Aorta (tissue), 5 donors: ENCODE data around the gene DCAF7. TPM values are rescaled to one million over a fixed set of nuclear protein-coding genes. Genes with fewer than 3 reads are reported as not detected.

Experiments used
- ATAC-seq: fragments of 200-7000 bp; cut with Tn5 transposase; one replicate; pipeline ENCODE4 v1.9.1; 2022; ENCODE audit warnings: moderate library complexity; ENCODE audit not compliant: low FRiP score
- DNase-seq, 2 donors: peaks; one replicate each; pipeline ENCODE4 v3.0.0-alpha.2; 2020
- H3K27ac ChIP-seq, 2 donors: one replicate each; pipeline ENCODE4 v1.5.1; 2013; ENCODE audit warnings: low read length in 2 of 2, mild to moderate bottlenecking in 2 of 2, moderate library complexity in 2 of 2, control low read depth in 1 of 2, inconsistent platforms in 1 of 2, low read depth in 1 of 2
- H3K27me3 ChIP-seq, 2 donors: one replicate each; pipeline ENCODE4 v1.6.1; 2013; ENCODE audit warnings: control low read depth in 1 of 2, low read length in 1 of 2, mild to moderate bottlenecking in 1 of 2, moderate library complexity in 1 of 2; ENCODE audit not compliant: insufficient read depth in 2 of 2, control insufficient read depth in 1 of 2
- H3K36me3 ChIP-seq, 2 donors: one replicate each; pipeline ENCODE4 v1.6.1; 2013; ENCODE audit warnings: control low read depth in 1 of 2, low read length in 1 of 2, mild to moderate bottlenecking in 1 of 2; ENCODE audit not compliant: insufficient read depth in 2 of 2, control insufficient read depth in 1 of 2
- H3K4me1 ChIP-seq, 2 donors: one replicate each; pipeline ENCODE4 v1.6.1; 2013; ENCODE audit warnings: low read length in 2 of 2, control low read depth in 1 of 2, mild to moderate bottlenecking in 1 of 2, moderate library complexity in 1 of 2; ENCODE audit not compliant: insufficient read depth in 2 of 2, control insufficient read depth in 1 of 2
- H3K4me3 ChIP-seq, 2 donors: one replicate each; pipeline ENCODE4 v1.5.1; 2013; ENCODE audit warnings: low read length in 2 of 2, control low read depth in 1 of 2, mild to moderate bottlenecking in 1 of 2
- H3K9me3 ChIP-seq: one replicate; pipeline ENCODE4 v1.6.1; 2013; ENCODE audit warnings: mild to moderate bottlenecking, low read length; ENCODE audit not compliant: control insufficient read depth
- WGBS, 2 donors: extraction: QIAGEN DNeasy Blood & Tissue Kit; methylation state at CpG; one replicate each; pipeline ENCODE4 v1.1.7; 2013; 5-methylcytosine and 5-hydroxymethylcytosine counted together
- intact Hi-C, 2 donors: fragments of 100-400 bp; cut with DNase I; formaldehyde crosslinking; loops; one replicate each; pipeline versions ENCODE4 v1.14.2 to v1.15.0; 2022
- polyA plus RNA-seq, 2 donors: library from polyadenylated mRNA; stranded (reverse); fragments of 200-250 nt; gene quantifications; one replicate each; pipeline ENCODE4 v1.2.3, GENCODE V29; 2013
- total RNA-seq, 2 donors: library from RNA; stranded (reverse); fragmentation: NEBNext Ultra II Directional; extraction: Animal tissue kit (Norgen Biotek cat#: 25700); gene quantifications; one replicate each; pipeline ENCODE4 v1.2.1, GENCODE V29; 2021
- donor health status: healthy with polysubstance abuse.
- donor health status: Bipolar disorder and iron deficiency.
- donor health status: DM: no; HTN: no; CAD: no.
- donor health status: DM: no; HTN: no; CAD: no.
- donor health status: DM: yes; HTN: yes; CAD: no.

DCAF7 gene
- total and polyA plus RNA-seq, 4 donors, result 11.0 to 52.7 (median 27.0) TPM

DNA sequence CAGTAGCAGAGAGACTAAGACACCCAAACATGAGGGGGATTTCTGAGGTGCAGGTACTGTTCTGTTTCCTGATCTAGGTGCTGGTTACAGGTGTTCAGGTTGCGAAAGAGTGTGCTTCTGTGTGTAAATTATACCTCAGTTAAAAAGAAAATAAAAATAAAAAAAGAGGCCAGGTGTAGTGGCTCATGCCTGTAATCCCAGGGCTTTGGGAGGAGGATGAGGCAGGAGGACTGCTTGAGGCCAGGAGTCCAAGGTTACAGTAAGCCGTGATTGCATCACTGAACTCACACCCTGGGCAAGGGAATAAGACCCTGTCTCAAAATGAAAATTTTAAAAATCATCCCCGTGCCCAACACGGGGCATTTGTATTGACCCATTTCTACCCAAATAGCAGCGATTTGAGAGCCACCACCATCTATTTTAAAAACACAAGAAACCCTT is 3.2 kb upstream of the DCAF7 start:
- WGBS, 2 donors, result 72 to 75% methylated on average over 5 of the region's 5 CpGs
- DNase-seq, result no peak
- no peak overlapping the region for H3K27ac ChIP-seq
- intact Hi-C loops, result no loop called here
- H3K4me3 ChIP-seq, result no peak overlapping the region
- no peak for ATAC-seq
- no peaks in the 10 kb centered on the region for H3K36me3 ChIP-seq
- H3K4me1 ChIP-seq, result peaks cover 0 to 2% of the 10 kb centered on the region in 2 donors
- no peaks in the 10 kb centered on the region for H3K27me3 ChIP-seq
- no peaks in the 10 kb centered on the region for H3K9me3 ChIP-seq

GRCh38 chr17:63549289-63549945 is 860 bp upstream of the DCAF7 start:
- intact Hi-C loops, result no loop called here
- DNase-seq (no peak), ATAC-seq (peak; percentile 34)
- Histone ChIP-seq H3K36me3 (no peaks in the 10 kb centered on the region), H3K4me1 (peaks cover 3 to 6% of the 10 kb centered on the region in 2 donors), H3K9me3 (no peaks in the 10 kb centered on the region), H3K4me3 (peak overlapping the region; percentile 21 to 27), H3K27me3 (no peaks in the 10 kb centered on the region), H3K27ac (peak overlapping the region in 1 of 2 donors; percentile 78)
- 17 to 18% methylated on average over 17 to 18 of the region's 18 CpGs for WGBS, 2 donors

- Histone ChIP-seq H3K27ac (peak overlapping the region in 1 of 2 donors; percentile 68), H3K4me3 (peak overlapping the region; percentile 58 to 99), H3K36me3 (no peaks in the 10 kb centered on the region), H3K27me3 (no peaks in the 10 kb centered on the region), H3K9me3 (no peaks in the 10 kb centered on the region), H3K4me1 (peaks cover 3 to 9% of the 10 kb centered on the region in 2 donors)
- DNase-seq (no peak), ATAC-seq (peak; percentile 44)
- intact Hi-C loops, result loop anchor here in 1 of 2 donors (5.0 kb wide), 1 partner anchor 51 kb away; the partner anchor contains the start of gene TACO1
- 0% methylated on average over 32 of the region's 32 CpGs for WGBS, 2 donors
Measured at GRCh38 chr17:63550817-63551639, 751 bp downstream of the DCAF7 start.

- Histone ChIP-seq H3K4me1 (peaks cover 3 to 9% of the 10 kb centered on the region in 2 donors), H3K9me3 (no peaks in the 10 kb centered on the region), H3K27me3 (no peaks in the 10 kb centered on the region), H3K27ac (no peak overlapping the region), H3K4me3 (peak overlapping the region in 1 of 2 donors; percentile 99), H3K36me3 (no peaks in the 10 kb centered on the region)
- ATAC-seq (no peak), DNase-seq (no peak)
- WGBS, 2 donors, result 50 to 53% methylated on average over 6 of the region's 6 CpGs
- intact Hi-C loops, result loop anchor here in 1 of 2 donors (5.0 kb wide), 1 partner anchor 50 kb away; the partner anchor contains the start of gene TACO1
Measured at GRCh38 chr17:63552211-63552610, 1.9 kb downstream of the DCAF7 start.

GRCh38 chr17:63555500-63556156 is 5.4 kb downstream of the DCAF7 start:
- 47 to 58% methylated on average over 7 of the region's 7 CpGs for WGBS, 2 donors

GRCh38 chr17:63557416-63557815 is 7.1 kb downstream of the DCAF7 start:
- Histone ChIP-seq H3K36me3 (no peaks in the 10 kb centered on the region), H3K27me3 (no peaks in the 10 kb centered on the region), H3K4me1 (peaks cover 2 to 6% of the 10 kb centered on the region in 2 donors), H3K4me3 (no peak overlapping the region), H3K9me3 (no peaks in the 10 kb centered on the region), H3K27ac (no peak overlapping the region)
- DNase-seq, result no peak
- intact Hi-C loops, result no loop called here
- WGBS, 2 donors, result 96 to 98% methylated on average over 2 of the region's 2 CpGs
- no peak for ATAC-seq

More at GRCh38 chr17:63555500-63556156, 5.4 kb downstream of the DCAF7 start:
- peaks cover 2 to 9% of the 10 kb centered on the region in 2 donors for H3K4me1 ChIP-seq
- intact Hi-C loops, result no loop called here
- no peaks in the 10 kb centered on the region for H3K36me3 ChIP-seq
- no peak for DNase-seq
- no peak overlapping the region for H3K27ac ChIP-seq
- no peaks in the 10 kb centered on the region for H3K27me3 ChIP-seq
- H3K9me3 ChIP-seq, result no peaks in the 10 kb centered on the region
- no peak for ATAC-seq
- H3K4me3 ChIP-seq, result no peak overlapping the region

GRCh38 chr17:63558441-63558840 is 8.2 kb downstream of the DCAF7 start:
- Histone ChIP-seq H3K9me3 (no peaks in the 10 kb centered on the region), H3K4me1 (peaks cover 0 to 2% of the 10 kb centered on the region in 2 donors), H3K4me3 (no peak overlapping the region), H3K27me3 (no peaks in the 10 kb centered on the region), H3K27ac (no peak overlapping the region), H3K36me3 (no peaks in the 10 kb centered on the region)
- DNase-seq (no peak), ATAC-seq (no peak)
- intact Hi-C loops, result no loop called here
- WGBS, 2 donors, result 85 to 87% methylated on average over 3 of the region's 3 CpGs

GRCh38 chr17:63561819-63562218 is 11.5 kb downstream of the DCAF7 start:
- H3K4me3 ChIP-seq, result no peak overlapping the region
- no peak for DNase-seq
- ATAC-seq, result no peak
- no peak overlapping the region for H3K27ac ChIP-seq
- no peaks in the 10 kb centered on the region for H3K9me3 ChIP-seq
- no peaks in the 10 kb centered on the region for H3K27me3 ChIP-seq
- no peaks in the 10 kb centered on the region for H3K36me3 ChIP-seq
- no peaks in the 10 kb centered on the region for H3K4me1 ChIP-seq
- intact Hi-C loops, result no loop called here
